Skin of body (tissue), 2 donors: Measurements from ENCODE around the gene PF4V1. TPM values are rescaled to one million over a fixed set of nuclear protein-coding genes. Genes with fewer than 3 reads are reported as not detected.
A peak's percentile ranks its signal among the peaks of the same experiment; 100 is the strongest.
"Not testable (repeated sequence)": the region's sequence is repeated elsewhere in the genome, so short reads cannot be mapped to it uniquely, and the experiment has no call there.

Experiments used
- DNase-seq: peaks from one replicate; lab custom pipeline; 2025; lab: John Stamatoyannopoulos, UW
- total RNA-seq: library from RNA; depleted of rRNA; stranded (reverse); fragments of >200 nt; gene quantifications from one replicate; pipeline ENCODE4 v1.2.3, GENCODE V29; 2014

PF4V1 gene
- total RNA-seq, 1 donor from 2014 or later, result not detected

GRCh38 chr4:73870260-73870659, 17.2 kb downstream of the PF4V1 start:
- no peak for DNase-seq

- no peak for DNase-seq
Measured at GRCh38 chr4:73870768-73871167, 17.7 kb downstream of the PF4V1 start.

- DNase-seq, result no peak
Measured at GRCh38 chr4:73871511-73872310, 18.6 kb downstream of the PF4V1 start.

- DNase-seq, result no peak
Measured at GRCh38 chr4:73872316-73873108, 19.4 kb downstream of the PF4V1 start.

- DNase-seq, result no peak
Measured at GRCh38 chr4:73874386-73874785, 21.3 kb downstream of the PF4V1 start.

GRCh38 chr4:73875401-73875800, 22.3 kb downstream of the PF4V1 start:
- DNase-seq, result no peak

- no peak for DNase-seq
Measured at GRCh38 chr4:73883306-73883705, 30.2 kb downstream of the PF4V1 start.

- DNase-seq, result no peak
Measured at GRCh38 chr4:73885574-73886267, 32.6 kb downstream of the PF4V1 start.

GRCh38 chr4:73891326-73891725, 38.2 kb downstream of the PF4V1 start:
- DNase-seq, result no peak

- DNase-seq, result peak; percentile 22
Measured at GRCh38 chr4:73891739-73892405, 38.8 kb downstream of the PF4V1 start.

- no peak for DNase-seq
Measured at GRCh38 chr4:73892966-73893365, 39.9 kb downstream of the PF4V1 start.

GRCh38 chr4:73894001-73894400, 40.9 kb downstream of the PF4V1 start:
- no peak for DNase-seq

GRCh38 chr4:73895201-73896175, 42.4 kb downstream of the PF4V1 start:
- DNase-seq, result no peak

- DNase-seq, result no peak
Measured at GRCh38 chr4:73896416-73896815, 43.3 kb downstream of the PF4V1 start.

- peak; percentile 84 for DNase-seq
Measured at GRCh38 chr4:73897380-73898136, 44.5 kb downstream of the PF4V1 start.

- not testable (repeated sequence) for DNase-seq
Measured at GRCh38 chr4:73899338-73899737, 46.2 kb downstream of the PF4V1 start.

- no peak for DNase-seq
Measured at GRCh38 chr4:73901031-73901430, 47.9 kb downstream of the PF4V1 start.

GRCh38 chr4:73902038-73902637, 49.0 kb downstream of the PF4V1 start:
- no peak for DNase-seq
